GM18498 (cell line): ENCODE measurements around the gene EPAS1.

Source experiments
- ATAC-seq: cut with Tn5 transposase; IDR thresholded peaks from one replicate; pipeline ENCODE4 v1.9.1; 2021; ENCODE audit warnings: mild to moderate bottlenecking, moderate library complexity; ENCODE audit not compliant: unreplicated experiment

The EPAS1 gene

GRCh38 chr2:46273225-46273863 lies 23.9 kb upstream of the EPAS1 start:
- ATAC-seq = no peak

- ATAC-seq = no peak
Observed at GRCh38 chr2:46273919-46274318, 23.3 kb upstream of the EPAS1 start.

GRCh38 chr2:46274586-46274985 lies 22.6 kb upstream of the EPAS1 start:
- no peak for ATAC-seq

- no peak for ATAC-seq
Observed at GRCh38 chr2:46275995-46276394, 21.2 kb upstream of the EPAS1 start.

GRCh38 chr2:46276642-46277041 lies 20.6 kb upstream of the EPAS1 start:
- no peak for ATAC-seq

GRCh38 chr2:46277431-46278190 lies 19.6 kb upstream of the EPAS1 start:
- ATAC-seq = no peak

- no peak for ATAC-seq
Observed at GRCh38 chr2:46278952-46279351, 18.3 kb upstream of the EPAS1 start.

- no peak for ATAC-seq
Observed at GRCh38 chr2:46281939-46282338, 15.3 kb upstream of the EPAS1 start.

- ATAC-seq = no peak
Observed at GRCh38 chr2:46283693-46284092, 13.5 kb upstream of the EPAS1 start.

- no peak for ATAC-seq
Observed at GRCh38 chr2:46284260-46284659, 12.9 kb upstream of the EPAS1 start.

- no peak for ATAC-seq
Observed at GRCh38 chr2:46284796-46285195, 12.4 kb upstream of the EPAS1 start.

GRCh38 chr2:46286715-46287114 lies 10.5 kb upstream of the EPAS1 start:
- no peak for ATAC-seq

- ATAC-seq = no peak
Observed at GRCh38 chr2:46290078-46290477, 7.1 kb upstream of the EPAS1 start.

GRCh38 chr2:46293466-46293865 lies 3.7 kb upstream of the EPAS1 start:
- ATAC-seq = no peak

- ATAC-seq = no peak
Observed at GRCh38 chr2:46294176-46294836, 2.9 kb upstream of the EPAS1 start.

GRCh38 chr2:46296216-46296839 lies 879 bp upstream of the EPAS1 start:
- no peak for ATAC-seq

GRCh38 chr2:46297546-46298271 lies 502 bp downstream of the EPAS1 start:
- peak; percentile 41 for ATAC-seq

GRCh38 chr2:46298272-46298521 lies 990 bp downstream of the EPAS1 start:
- no peak for ATAC-seq

GRCh38 chr2:46298522-46299353 lies 1.5 kb downstream of the EPAS1 start:
- ATAC-seq = no peak
